ENCODE measurements around the gene DHX16.

DHX16 gene

DNA sequence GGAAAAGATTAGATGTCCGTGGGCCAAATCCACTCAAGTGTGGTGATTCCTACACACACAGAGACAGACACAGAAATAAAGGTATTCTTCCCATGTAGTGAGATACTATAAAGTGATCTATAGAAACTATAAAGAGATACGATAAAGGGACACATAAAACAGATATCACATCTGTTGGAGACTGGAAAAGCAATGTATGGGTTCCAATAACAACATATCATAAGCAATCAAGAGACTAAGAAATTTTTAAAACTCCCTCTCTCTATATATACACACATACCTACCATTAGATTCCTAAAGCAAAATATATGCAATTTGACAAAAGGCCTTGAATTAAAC is 61.0 kb downstream of the DHX16 start:
- in situ Hi-C loops (cut with HindIII; ENCODE audit: low sequenced_read_pairs): loop anchor here (5.0 kb wide), 3 partner anchors 50 to 105 kb away; partner anchors contain the start of gene MDC1

DNA sequence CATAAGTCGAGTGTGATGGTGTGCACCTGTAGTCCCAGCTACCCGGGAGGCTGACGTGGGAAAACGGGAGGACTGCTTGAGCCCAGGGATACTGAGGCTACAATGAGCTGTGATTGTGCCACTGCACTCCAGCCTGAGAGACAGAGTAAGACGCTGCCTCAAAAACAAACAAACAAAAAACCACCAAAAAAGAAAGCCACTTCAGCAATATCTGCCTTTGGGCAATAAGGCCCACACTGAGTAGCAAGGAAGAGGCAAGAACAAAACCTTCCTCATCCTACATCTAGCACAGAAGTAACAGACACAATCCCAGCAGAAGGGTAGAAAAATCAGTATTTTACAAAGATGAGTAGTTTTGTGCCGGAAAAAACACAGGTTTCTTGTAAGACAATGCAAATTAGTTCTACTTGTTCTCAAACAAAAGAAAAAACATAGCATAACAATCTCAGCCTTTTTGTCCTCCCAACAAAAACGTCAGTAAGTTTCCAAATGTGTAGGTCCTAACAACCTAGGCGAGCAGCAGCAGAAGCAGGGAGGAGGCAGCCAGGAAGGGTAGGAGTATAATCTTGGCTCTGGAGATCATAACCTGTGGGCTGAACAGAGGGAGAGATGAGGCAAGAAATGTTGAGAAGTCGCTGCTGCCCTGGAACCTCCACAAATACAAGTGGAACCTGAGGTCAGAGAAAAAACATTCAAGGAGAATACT is 61.5 kb downstream of the DHX16 start:
- in situ Hi-C loops (cut with HindIII; ENCODE audit: low sequenced_read_pairs): loop anchor here (5.0 kb wide), 3 partner anchors 49 to 106 kb away; partner anchors contain the start of gene MDC1

DNA sequence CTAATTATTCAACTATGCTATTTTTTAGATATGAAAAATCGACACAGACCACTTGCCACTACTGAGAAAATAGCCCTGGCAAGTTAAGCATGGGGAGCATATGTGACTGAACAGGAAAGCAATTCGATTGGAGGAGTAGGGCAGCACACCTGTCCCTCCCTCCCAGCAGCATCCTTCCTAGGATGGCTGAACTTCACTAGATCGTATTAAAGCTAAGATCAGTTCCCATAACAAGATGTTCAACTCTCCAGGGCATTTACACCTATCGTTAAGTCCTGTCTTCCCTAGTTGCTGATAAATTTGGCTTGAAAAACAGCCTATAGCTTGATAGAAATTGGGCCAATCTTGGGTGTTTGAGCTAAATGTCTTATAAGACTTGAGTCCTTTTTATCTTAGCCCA is 62.7 kb downstream of the DHX16 start:
- in situ Hi-C loops (cut with HindIII; ENCODE audit: low sequenced_read_pairs): loop anchor here (5.0 kb wide), 3 partner anchors 48 to 107 kb away; partner anchors contain the start of gene MDC1

DNA sequence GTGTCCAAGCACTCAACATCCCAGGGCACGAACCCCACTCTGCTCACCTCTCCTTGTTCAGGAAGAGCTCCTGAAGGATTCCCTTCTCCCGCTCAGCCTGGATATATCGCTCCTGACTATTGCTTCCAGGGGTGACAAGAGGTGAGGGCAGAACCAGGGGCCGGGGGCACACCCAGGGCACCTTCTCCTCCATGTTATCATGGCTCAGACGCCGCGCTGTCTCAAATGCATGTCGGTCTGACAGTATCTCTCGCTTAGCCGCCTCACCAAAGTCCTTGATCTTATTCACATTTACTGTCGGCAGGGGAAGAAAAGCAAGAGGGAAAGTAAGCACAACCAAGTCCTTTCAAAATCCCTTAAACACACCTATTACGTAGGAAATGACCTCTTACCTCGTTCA is 68.8 kb downstream of the DHX16 start:
- in situ Hi-C loops (cut with HindIII; ENCODE audit: low sequenced_read_pairs): no loop called here

Data from endothelial cell of hepatic sinusoid (primary cell).